ENCODE data around the gene MT1M. TPM values are rescaled to one million over a fixed set of nuclear protein-coding genes. Genes with fewer than 3 reads are reported as not detected.

MT1M gene
- total and polyA plus RNA-seq, 2 of the 4 experiments (the other 2 are of a cell fraction): 0.10 TPM; not detected in 1

DNA sequence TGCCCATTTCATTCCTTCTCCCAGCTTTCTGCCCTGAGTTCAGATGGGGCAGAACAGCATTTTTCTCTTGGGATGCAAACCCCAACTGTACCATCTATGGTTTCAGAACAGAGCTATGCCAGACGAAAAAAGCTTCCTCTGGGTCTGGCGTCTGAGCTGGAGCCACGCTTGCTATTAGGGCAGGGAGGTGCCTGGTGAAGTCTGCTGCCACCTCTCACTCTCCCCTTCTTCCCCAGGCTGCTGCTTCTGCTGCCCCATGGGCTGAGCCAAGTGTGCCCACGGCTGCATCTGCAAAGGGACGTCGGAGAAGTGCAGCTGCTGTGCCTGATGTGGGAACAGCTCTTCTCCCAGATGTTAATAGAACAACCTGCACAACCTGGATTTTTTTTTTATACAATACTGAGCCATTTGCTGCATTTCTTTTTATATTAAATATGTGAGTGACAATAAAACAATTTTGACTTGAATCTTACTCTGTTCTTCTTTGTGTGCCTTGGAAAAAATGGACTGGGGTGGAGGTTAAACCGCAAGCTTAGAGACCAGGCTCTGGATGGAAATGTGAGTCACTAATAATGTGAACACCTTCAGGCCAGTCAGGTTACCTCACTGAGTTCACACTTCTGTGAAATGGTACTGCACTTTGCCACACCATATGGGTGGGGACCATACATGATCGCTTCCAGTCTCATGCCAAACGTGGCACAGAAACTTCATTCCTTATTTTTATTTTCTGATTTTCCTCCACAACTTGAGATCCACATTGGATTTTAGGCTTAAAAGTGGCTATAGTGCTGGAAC is 4.4 kb downstream of the MT1M start:
- H3K79me1 ChIP-seq (ENCODE audit: low read depth in 1 of 2, low read length in 2 of 2): no peaks in the 10 kb centered on the region
- no peak for DNase-seq
- no peak overlapping the region for H3K9ac ChIP-seq (ENCODE audit: low read depth, low read length)
- intact Hi-C loops (cut with micrococcal nuclease): no loop called here
- no peak overlapping the region for H3K14ac ChIP-seq (replicated peaks; ENCODE audit: low read depth, low read length)
- WGBS, 2 experiments (ENCODE audit: extremely low coverage in 2 of 2, insufficient read length in 1 of 2): no CpG with 5 or more reads among the region's 9 CpGs
- H2BK20ac ChIP-seq (ENCODE audit: low read depth, low read length): no peak overlapping the region
- H2BK15ac ChIP-seq (ENCODE audit: low read depth, low read length): no peak overlapping the region
- H3K4ac ChIP-seq (ENCODE audit: low read depth, low read length): no peak overlapping the region
- CTCF ChIA-PET: no interaction called here
- H3K4me2 ChIP-seq (ENCODE audit: low read depth, low read length): no peak overlapping the region
- H2AFZ ChIP-seq (replicated peaks; ENCODE audit: low read length, poor library complexity): no peak overlapping the region
- H2BK5ac ChIP-seq (ENCODE audit: low read depth, low read length, poor library complexity, severe bottlenecking): no peak overlapping the region
- POLR2A ChIA-PET (ENCODE audit: unreplicated experiment): no interaction called here
- H4K8ac ChIP-seq (ENCODE audit: low read depth in 2 of 2, low read length in 2 of 2): no peak overlapping the region
- no peaks in the 10 kb centered on the region for H3K36me3 ChIP-seq (ENCODE audit: control insufficient read depth, insufficient read depth, low read length)
- no peak overlapping the region for H3K23ac ChIP-seq (ENCODE audit: low read depth, low read length)
- H2BK120ac ChIP-seq (ENCODE audit: low read depth, low read length): no peak overlapping the region
- H2AK5ac ChIP-seq (ENCODE audit: low read depth, low read length): no peak overlapping the region
- H4K91ac ChIP-seq (ENCODE audit: insufficient read depth, low read depth, low read length): no peak overlapping the region
- dilution Hi-C loops (cut with HindIII; ENCODE audit: low sequenced_read_pairs, unreplicated experiment): no loop called here
- in situ Hi-C loops (cut with MboI; ENCODE audit: low sequenced_read_pairs): no loop called here
- ATAC-seq (ENCODE audit: low read depth): no peak
- H4K5ac ChIP-seq (ENCODE audit: low read depth, low read length): no peak overlapping the region
- no peak overlapping the region for H3K4me3 ChIP-seq (ENCODE audit: insufficient read depth, low read depth, low read length)
- no peaks in the 10 kb centered on the region; the same call in 1 of the 2 replicates for H3K4me1 ChIP-seq (ENCODE audit: control insufficient read depth, insufficient read depth, low read length)
- BruUV-seq (replicated peaks): no TSS peak
- no peak overlapping the region for H3K56ac ChIP-seq (ENCODE audit: extremely low read depth, insufficient read depth, low read length)
- H3K9me3 ChIP-seq (ENCODE audit: control insufficient read depth, insufficient read depth, low read length): peaks cover 2% of the 10 kb centered on the region; the same call in 1 of the 2 replicates
- H3K18ac ChIP-seq (ENCODE audit: low read depth, low read length): no peak overlapping the region
- H3K27me3 ChIP-seq (ENCODE audit: control insufficient read depth, insufficient read depth, low read length): peaks cover 89% of the 10 kb centered on the region
- no peak overlapping the region for H2AK9ac ChIP-seq (replicated peaks; ENCODE audit: low read depth, low read length, poor library complexity)
- H3K27ac ChIP-seq (ENCODE audit: insufficient read depth, low read length): no peak overlapping the region
- no peaks in the 10 kb centered on the region for H3K9me1 ChIP-seq (ENCODE audit: insufficient read depth, low read length)
- no peaks in the 10 kb centered on the region for H4K20me1 ChIP-seq (ENCODE audit: insufficient read depth, low read length)
- no peak for TF ChIP-seq RAD21 (IDR thresholded peaks at IDR 0.05; ENCODE audit: low read length)
- no peak for TF ChIP-seq MAFK (IDR thresholded peaks at IDR 0.05; ENCODE audit: low read depth, low read length)
- TF ChIP-seq RCOR1 (IDR thresholded peaks at IDR 0.05; ENCODE audit: insufficient replicate concordance, low read length): no peak
- TF ChIP-seq SMC3 (IDR thresholded peaks at IDR 0.05; ENCODE audit: low read depth, low read length): no peak
- no peak for TF ChIP-seq BHLHE40 (IDR thresholded peaks at IDR 0.05; ENCODE audit: low read depth, low read length)
- TF ChIP-seq CTCF (conservative IDR thresholded peaks at IDR 0.05; ENCODE audit: low read depth, low read length): no peak
- TF ChIP-seq RFX5 (IDR thresholded peaks at IDR 0.05; ENCODE audit: low read depth, low read length): no peak
- TF ChIP-seq MXI1 (IDR thresholded peaks at IDR 0.05; ENCODE audit: borderline replicate concordance, low read depth, low read length): no peak
- TF ChIP-seq NFE2L2 (IDR thresholded peaks at IDR 0.05; ENCODE audit: low read depth, low read length): no peak
- TF ChIP-seq POLR2A (IDR thresholded peaks at IDR 0.05; ENCODE audit: low read depth, low read length): no peak
- TF ChIP-seq CHD1 (IDR thresholded peaks at IDR 0.05; ENCODE audit: low read depth, low read length): no peak
- TF ChIP-seq, protein P1, sequence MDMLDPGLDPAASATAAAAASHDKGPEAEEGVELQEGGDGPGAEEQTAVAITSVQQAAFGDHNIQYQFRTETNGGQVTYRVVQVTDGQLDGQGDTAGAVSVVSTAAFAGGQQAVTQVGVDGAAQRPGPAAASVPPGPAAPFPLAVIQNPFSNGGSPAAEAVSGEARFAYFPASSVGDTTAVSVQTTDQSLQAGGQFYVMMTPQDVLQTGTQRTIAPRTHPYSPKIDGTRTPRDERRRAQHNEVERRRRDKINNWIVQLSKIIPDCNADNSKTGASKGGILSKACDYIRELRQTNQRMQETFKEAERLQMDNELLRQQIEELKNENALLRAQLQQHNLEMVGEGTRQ (IDR thresholded peaks at IDR 0.05; ENCODE audit: low read depth, low read length): no peak
- no peak for TF ChIP-seq FOS (IDR thresholded peaks at IDR 0.05; ENCODE audit: low read depth, low read length)
